Activated T-helper 1 cell treated with Interleukin-2 at 50 U/mL for 16 hours (primary cell): ENCODE results near the gene CFAP99.
"Not testable (repeated sequence)": the region's sequence is repeated elsewhere in the genome, so short reads cannot be mapped to it uniquely, and the experiment has no call there.

Experiments used
- DNase-seq: peaks from one replicate; pipeline ENCODE4 v3.0.0-alpha.2; 2020; ENCODE audit warnings: low read depth

The CFAP99 gene

DNA sequence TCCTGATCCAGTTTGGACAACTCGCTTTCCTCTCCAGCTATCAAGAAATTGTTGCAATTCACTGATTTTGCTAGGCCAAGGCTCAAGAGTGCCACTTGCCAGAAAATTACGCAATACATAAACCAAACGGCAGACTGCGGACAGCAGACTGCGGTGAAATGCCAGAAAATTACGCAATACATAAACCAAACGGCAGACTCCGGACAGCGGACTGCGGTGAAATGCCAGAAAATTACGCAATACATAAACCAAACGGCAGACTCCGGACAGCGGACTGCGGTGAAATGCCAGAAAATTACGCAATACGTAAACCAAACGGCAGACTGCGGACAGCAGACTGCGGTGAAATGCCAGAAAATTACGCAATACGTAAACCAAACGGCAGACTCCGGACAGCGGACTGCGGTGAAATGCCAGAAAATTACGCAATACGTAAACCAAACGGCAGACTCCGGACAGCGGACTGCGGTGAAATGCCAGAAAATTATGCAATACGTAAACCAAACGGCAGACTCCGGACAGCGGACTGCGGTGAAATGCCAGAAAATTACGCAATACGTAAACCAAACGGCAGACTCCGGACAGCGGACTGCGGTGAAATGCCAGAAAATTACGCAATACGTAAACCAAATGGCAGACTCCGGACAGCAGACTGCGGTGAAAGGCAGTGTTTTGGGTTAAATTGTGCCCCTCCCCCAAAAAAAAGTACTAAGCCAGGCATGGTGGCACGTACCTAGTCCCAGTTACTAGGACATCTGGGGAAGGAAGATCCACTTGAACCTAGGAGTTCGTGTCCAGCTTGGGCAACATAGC lies 11.4 kb downstream of the CFAP99 start:
- not testable (repeated sequence) for DNase-seq

GRCh38 chr4:2432004-2432403 lies 13.2 kb downstream of the CFAP99 start:
- no peak for DNase-seq

- no peak for DNase-seq
Measured at GRCh38 chr4:2432991-2433530, 14.3 kb downstream of the CFAP99 start.

- DNase-seq: no peak
Measured at GRCh38 chr4:2433609-2434350, 15.0 kb downstream of the CFAP99 start.

DNA sequence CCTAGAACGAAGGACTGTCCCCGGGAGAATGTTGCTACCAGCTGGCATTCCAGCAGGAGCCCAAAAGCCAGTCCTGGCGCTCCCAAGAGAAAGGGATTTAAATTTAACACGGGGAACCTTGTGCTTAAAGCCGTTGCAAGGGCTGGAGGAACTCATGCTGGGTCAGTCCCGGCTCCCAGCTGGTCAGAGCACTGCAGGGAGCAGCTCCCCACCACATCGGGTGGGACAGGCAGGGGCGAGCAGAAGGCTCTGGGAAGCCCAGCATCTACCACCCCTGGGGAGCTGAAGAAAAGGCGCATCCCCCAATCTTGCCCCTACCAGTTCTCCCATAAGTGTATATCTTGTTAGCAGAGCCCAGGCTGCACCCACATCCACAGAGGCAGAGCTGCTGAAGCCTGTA lies 15.7 kb downstream of the CFAP99 start:
- DNase-seq: no peak

GRCh38 chr4:2436301-2436700 lies 17.5 kb downstream of the CFAP99 start:
- no peak for DNase-seq

GRCh38 chr4:2436761-2437474 lies 18.2 kb downstream of the CFAP99 start:
- DNase-seq: no peak

DNA sequence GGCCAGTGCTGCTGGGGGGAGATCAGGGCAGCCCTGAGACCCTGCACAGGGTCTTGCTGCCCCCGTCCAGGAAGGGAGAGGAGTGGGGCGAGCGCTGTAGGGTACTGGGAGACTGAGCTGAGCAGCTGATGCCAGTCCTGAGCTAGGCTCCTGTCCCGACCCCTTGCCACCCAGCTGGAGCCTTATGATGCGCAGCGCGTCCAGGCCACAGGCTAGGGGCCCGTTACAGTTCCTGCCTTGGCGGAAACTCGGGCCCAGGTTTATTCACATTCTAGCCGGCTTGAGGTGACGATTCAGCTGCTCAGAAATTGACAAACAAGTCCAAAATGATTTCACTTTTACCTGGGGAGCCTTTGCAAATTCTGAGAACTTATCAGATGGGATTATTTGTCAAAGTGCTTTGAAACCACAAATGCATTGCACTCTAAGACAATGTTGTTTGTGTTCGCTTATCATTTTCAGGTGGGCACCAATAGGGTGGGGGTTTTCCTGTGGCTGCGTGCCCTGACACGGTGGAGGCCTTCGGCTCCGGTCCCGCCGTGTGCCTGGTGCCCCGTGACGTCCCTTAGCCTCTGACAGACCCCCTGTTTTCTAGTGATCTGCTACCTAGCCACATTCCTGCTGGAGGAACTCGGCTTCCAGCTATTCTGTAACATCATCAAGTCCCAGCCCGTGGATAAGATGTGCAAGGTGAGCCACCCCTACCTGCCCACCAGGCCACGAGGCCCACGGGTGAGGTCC lies 18.9 kb downstream of the CFAP99 start:
- DNase-seq: no peak

GRCh38 chr4:2438822-2439718 lies 20.3 kb downstream of the CFAP99 start:
- DNase-seq: no peak

DNA sequence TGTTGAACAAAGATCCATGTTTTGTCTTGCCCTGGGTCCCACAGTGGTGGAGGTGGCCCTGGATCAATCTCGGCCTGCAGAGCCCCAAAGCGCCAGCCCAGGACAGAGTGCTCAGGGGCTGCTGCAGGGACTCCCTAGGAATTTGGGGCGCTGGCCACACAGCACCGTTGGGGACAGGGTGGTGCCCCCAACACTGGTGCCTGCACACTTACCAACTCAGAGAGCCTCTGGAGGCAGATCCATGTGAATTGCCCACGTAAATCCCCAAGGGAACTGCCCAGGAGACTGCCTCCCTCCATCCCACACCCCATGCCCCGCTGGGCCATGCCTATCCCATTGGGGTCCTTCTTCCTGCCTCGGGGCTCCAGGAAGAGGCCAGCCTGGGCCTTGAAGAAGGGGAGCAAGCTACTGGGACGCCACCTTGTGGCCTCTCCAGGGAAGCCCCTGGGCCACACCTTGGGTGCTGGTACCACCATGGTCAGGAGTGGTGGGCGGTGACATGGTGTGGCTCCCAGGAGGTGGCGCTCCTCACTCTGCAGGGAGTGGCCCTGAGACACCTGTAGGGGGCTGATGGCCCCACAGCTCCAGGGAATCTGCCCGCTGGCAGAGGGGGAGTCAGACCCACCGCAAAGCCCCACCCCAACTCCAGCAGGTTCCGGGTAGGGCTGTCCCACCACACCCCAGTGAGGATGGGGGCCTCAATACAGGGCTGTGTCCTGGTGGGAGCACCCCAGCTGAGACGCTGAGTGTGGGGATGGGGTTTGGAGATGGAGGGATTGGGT lies 22.8 kb downstream of the CFAP99 start:
- DNase-seq: peak; percentile 47

GRCh38 chr4:2442175-2442993 lies 23.6 kb downstream of the CFAP99 start:
- DNase-seq: no peak

GRCh38 chr4:2443061-2443730 lies 24.4 kb downstream of the CFAP99 start:
- DNase-seq: no peak

GRCh38 chr4:2443956-2444740 lies 25.4 kb downstream of the CFAP99 start:
- DNase-seq: no peak

GRCh38 chr4:2445130-2445529 lies 26.4 kb downstream of the CFAP99 start:
- DNase-seq: no peak

DNA sequence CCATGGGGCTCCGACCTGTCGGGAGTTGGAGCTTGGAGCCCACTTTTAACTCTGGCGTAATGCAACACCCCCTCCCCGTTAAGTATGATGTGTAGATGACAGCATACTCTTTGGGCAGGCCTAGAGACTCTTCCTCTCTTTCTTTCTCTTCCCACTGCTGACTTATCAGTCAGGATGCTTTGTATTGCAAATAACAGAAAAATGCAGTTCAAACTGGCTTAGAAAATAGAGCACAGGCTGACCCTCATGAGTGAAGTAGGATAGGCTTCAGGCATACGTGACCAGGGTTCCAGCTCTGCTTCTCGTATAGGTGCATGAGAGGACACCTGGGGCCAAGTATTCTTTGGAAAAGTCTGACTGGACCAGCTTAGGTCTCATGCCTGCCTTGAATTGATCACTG lies 26.8 kb downstream of the CFAP99 start:
- DNase-seq: no peak

DNA sequence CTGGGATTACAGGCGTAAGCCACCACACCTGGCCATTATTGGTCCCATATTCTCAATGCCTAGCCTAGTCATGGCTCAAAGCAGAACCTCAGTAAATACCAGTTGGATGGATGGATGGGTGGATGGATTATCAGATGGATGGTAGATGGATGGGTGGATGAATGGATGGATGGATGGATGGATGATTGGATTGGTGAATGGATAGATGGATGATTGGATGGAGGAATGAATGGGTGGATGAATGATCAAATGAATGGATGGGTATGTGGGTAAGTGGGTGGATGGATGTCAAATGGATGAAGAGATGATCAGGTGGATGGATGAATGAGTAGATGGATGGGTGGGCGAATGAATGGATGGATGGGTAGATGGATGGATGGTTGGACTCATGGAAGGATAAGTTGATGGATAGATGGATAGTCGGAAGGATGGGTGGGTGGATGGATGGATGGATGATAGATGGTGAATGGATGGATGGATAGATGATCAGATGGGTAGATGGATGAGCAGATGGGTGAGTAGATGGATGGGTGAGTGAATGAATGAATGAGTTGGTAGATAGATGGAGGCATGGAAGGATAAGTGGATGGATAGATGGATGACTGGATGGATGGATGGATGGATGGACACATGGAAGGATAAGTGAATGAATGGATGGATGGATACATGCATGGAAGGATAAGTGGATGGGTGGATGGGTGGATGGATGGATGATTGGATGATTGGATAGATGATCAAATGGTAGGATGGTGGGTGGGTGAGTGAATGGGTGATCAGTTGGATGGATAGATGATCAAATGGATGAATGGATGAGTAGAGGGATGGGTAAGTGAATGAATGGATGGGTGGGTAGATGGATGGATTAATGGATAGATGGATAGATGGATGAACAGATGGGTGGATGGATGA lies 28.2 kb downstream of the CFAP99 start:
- no peak for DNase-seq

DNA sequence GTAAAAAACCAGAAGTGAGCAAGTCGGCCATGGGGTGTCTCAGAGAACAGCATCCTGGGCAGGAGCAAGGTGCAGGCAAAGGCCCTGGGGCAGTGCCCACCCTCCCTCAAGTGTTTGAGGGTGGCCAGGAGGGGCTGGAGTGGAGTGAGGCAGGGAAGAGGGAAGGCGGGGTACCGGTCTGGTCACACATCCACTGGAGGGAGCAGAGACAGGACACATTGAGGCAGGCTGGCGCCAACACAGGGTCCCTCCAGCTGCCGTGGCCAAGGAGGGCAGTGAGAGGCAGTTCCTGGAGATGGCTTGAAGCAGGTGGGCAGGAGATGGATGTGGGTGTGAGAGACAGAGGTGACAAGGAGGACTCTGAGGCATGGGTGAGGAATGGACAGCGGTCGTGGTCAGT lies 29.8 kb downstream of the CFAP99 start:
- DNase-seq: no peak
